Measurements from ENCODE around the gene OR5H15. TPM values are rescaled to one million over a fixed set of nuclear protein-coding genes. Genes with fewer than 3 reads are reported as not detected.

The OR5H15 gene
- total RNA-seq, 2 donors from 2014 or later: not detected

DNA sequence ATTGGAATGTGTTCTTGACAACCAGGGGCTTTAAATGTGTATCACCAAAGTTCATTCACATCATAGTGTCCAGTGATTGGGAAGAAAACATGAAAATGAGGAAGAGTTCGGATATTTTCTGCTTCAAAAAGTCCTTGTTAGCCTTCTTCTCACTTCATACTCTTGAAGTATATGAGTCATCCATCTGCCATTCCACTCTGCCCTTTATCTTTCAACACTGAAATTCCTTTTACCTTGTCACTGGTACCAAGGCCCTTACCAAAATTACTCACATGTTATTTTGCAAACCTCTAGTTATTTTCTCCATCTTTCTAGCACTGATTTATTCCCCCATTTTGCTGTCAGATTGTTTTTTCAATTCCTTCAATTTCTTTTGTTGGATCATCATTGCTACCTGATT lies 32.5 kb downstream of the OR5H15 start:
- H3K9me3 ChIP-seq: no peaks in the 10 kb centered on the region
- TF ChIP-seq, protein P1, sequence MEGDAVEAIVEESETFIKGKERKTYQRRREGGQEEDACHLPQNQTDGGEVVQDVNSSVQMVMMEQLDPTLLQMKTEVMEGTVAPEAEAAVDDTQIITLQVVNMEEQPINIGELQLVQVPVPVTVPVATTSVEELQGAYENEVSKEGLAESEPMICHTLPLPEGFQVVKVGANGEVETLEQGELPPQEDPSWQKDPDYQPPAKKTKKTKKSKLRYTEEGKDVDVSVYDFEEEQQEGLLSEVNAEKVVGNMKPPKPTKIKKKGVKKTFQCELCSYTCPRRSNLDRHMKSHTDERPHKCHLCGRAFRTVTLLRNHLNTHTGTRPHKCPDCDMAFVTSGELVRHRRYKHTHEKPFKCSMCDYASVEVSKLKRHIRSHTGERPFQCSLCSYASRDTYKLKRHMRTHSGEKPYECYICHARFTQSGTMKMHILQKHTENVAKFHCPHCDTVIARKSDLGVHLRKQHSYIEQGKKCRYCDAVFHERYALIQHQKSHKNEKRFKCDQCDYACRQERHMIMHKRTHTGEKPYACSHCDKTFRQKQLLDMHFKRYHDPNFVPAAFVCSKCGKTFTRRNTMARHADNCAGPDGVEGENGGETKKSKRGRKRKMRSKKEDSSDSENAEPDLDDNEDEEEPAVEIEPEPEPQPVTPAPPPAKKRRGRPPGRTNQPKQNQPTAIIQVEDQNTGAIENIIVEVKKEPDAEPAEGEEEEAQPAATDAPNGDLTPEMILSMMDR (IDR thresholded peaks at IDR 0.05): no peak
- ATAC-seq (ENCODE audit: insufficient number of reproducible peaks, low FRiP score, low read depth): no peak
- H3K27ac ChIP-seq: no peak overlapping the region
- no peak overlapping the region for H3K4me3 ChIP-seq
- H3K36me3 ChIP-seq: no peaks in the 10 kb centered on the region
- no peaks in the 10 kb centered on the region for H3K27me3 ChIP-seq (replicated peaks; ENCODE audit: insufficient read depth)
- no peaks in the 10 kb centered on the region for H3K4me1 ChIP-seq (ENCODE audit: control insufficient read depth in 1 of 2, low read depth in 2 of 2)
- no peak for DNase-seq (ENCODE audit: low spot score)

DNA sequence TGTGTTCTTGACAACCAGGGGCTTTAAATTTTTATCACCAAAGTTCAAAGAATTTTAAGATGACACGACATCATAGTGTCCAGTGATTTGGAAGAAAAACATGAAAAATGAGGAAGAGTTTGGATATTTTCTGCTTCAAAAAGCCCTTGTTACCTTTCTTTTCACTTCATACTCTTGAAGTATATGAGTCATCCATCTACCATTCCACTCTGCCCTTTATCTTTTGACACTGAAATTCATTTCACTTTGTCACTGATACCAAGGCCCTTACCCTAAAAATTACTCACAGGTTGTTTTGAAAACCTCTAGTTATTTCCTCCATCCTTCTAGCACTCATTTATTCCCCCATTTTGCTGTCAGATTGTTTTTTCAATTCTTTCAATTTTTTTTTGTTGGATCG lies 42.7 kb downstream of the OR5H15 start:
- TF ChIP-seq, protein P1 (IDR thresholded peaks at IDR 0.05): no peak
- no peak for ATAC-seq (ENCODE audit: insufficient number of reproducible peaks, low FRiP score, low read depth)
- H3K9me3 ChIP-seq: no peaks in the 10 kb centered on the region

DNA sequence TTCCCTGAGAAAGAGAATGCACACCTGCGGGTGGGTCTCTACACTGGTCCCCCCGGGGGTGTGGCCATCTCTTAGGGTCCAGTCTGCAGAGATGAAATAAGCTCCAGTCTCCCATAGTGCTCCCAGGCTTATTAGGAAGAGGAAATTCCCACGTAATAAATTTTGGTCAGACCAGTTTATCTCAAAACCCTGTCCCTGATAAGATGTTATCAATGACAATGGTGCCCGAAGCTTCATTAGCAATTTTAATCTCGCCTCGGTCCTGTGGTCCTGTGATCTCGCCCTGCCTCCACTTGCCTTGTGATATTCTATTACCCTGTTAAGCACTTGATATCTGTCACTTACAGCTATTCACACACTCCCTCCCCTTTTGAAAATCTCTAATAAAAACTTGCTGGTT lies 46.8 kb downstream of the OR5H15 start:
- H3K27ac ChIP-seq: no peak overlapping the region
- no peak overlapping the region for H3K4me3 ChIP-seq
- TF ChIP-seq, protein P1 (IDR thresholded peaks at IDR 0.05): no peak
- H3K27me3 ChIP-seq (replicated peaks; ENCODE audit: insufficient read depth): no peaks in the 10 kb centered on the region
- H3K4me1 ChIP-seq (ENCODE audit: control insufficient read depth in 1 of 2, low read depth in 2 of 2): no peaks in the 10 kb centered on the region
- ATAC-seq (ENCODE audit: insufficient number of reproducible peaks, low FRiP score, low read depth) (no peak), DNase-seq (ENCODE audit: low spot score) (no peak)
- H3K36me3 ChIP-seq: no peaks in the 10 kb centered on the region
- H3K9me3 ChIP-seq: no peaks in the 10 kb centered on the region

More for the DNA sequence above, 42.7 kb downstream of the OR5H15 start:
- Histone ChIP-seq H3K4me3 (no peak overlapping the region), H3K27me3 (replicated peaks; ENCODE audit: insufficient read depth) (no peaks in the 10 kb centered on the region), H3K27ac (no peak overlapping the region), H3K36me3 (no peaks in the 10 kb centered on the region), H3K4me1 (ENCODE audit: control insufficient read depth in 1 of 2, low read depth in 2 of 2) (no peaks in the 10 kb centered on the region)
- DNase-seq (ENCODE audit: low spot score): no peak

DNA sequence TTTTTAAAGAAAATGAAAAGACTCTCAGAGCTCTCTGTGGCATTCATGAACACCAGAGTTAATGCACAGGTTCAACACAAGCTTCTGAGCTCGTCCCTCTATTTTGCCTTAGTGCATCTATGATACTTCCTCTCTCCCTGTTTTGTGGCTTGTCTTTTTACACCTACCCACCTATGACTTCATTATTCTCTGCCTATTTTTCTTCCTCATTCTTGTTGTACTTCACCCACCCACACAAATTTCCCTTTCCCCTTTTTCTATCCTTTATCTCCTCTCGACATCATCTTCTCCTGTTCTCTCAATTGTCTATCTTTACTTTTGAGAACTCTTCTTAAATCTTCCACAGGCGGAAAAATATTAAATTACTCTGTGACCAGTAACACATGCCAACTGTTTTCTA lies 48.6 kb downstream of the OR5H15 start:
- Histone ChIP-seq H3K27ac (no peak overlapping the region), H3K9me3 (no peaks in the 10 kb centered on the region), H3K36me3 (no peaks in the 10 kb centered on the region), H3K4me1 (ENCODE audit: control insufficient read depth in 1 of 2, low read depth in 2 of 2) (no peaks in the 10 kb centered on the region), H3K27me3 (replicated peaks; ENCODE audit: insufficient read depth) (no peaks in the 10 kb centered on the region), H3K4me3 (no peak overlapping the region)
- TF ChIP-seq, protein P1 (IDR thresholded peaks at IDR 0.05): no peak
- DNase-seq (ENCODE audit: low spot score) (no peak), ATAC-seq (ENCODE audit: insufficient number of reproducible peaks, low FRiP score, low read depth) (no peak)

Other genes with a start within 250 kb of the OR5H15 start
- 10 to 100 TPM; 14.2 to 24.8 TPM for gene RIOX2, start 194.3 kb upstream of the OR5H15 start, total RNA-seq
- not detected for gene GABRR3, start 131.4 kb upstream of the OR5H15 start, total RNA-seq
- not detected for gene OR5AC2, start 79.5 kb upstream of the OR5H15 start, total RNA-seq
- not detected for gene OR5H1, start 36.0 kb upstream of the OR5H15 start, total RNA-seq
- not detected for gene OR5H14, start 19.2 kb upstream of the OR5H15 start, total RNA-seq
- not detected for gene OR5H6, start 97.5 kb downstream of the OR5H15 start, total RNA-seq
- not detected for gene OR5H2, start 115.8 kb downstream of the OR5H15 start, total RNA-seq
- not detected for gene OR5K4, start 187.2 kb downstream of the OR5H15 start, total RNA-seq
- not detected for gene OR5K3, start 224.0 kb downstream of the OR5H15 start, total RNA-seq

All from thoracic aorta (tissue), 2 donors.